Muscle layer of colon (tissue), 2 donors: Measurements from ENCODE around the gene CROCC2.

ENCODE experiments used
- H3K27ac ChIP-seq: one replicate; pipeline ENCODE4 v1.7.0; 2013; ENCODE audit warnings: low read depth, mild to moderate bottlenecking, low read length, moderate library complexity
- H3K27me3 ChIP-seq, 2 donors: one replicate each; pipeline ENCODE4 v1.7.0; 2013; ENCODE audit warnings: low read length in 2 of 2, mild to moderate bottlenecking in 2 of 2; ENCODE audit not compliant: insufficient read depth in 2 of 2, control insufficient read depth in 1 of 2
- H3K36me3 ChIP-seq: one replicate; pipeline ENCODE4 v1.7.0; 2013; ENCODE audit warnings: mild to moderate bottlenecking, low read length; ENCODE audit not compliant: insufficient read depth
- H3K4me1 ChIP-seq: one replicate; pipeline ENCODE4 v1.7.0; 2013; ENCODE audit warnings: mild to moderate bottlenecking, low read length; ENCODE audit not compliant: insufficient read depth
- H3K4me3 ChIP-seq, 2 donors: one replicate each; pipeline ENCODE4 v1.7.0; 2013; ENCODE audit warnings: low read length in 2 of 2, low read depth in 1 of 2, mild to moderate bottlenecking in 1 of 2, moderate library complexity in 1 of 2
- H3K9ac ChIP-seq: one replicate; pipeline ENCODE4 v1.7.0; 2013; ENCODE audit warnings: low read length
- H3K9me3 ChIP-seq: one replicate; pipeline ENCODE4 v1.7.0; 2013; ENCODE audit warnings: mild to moderate bottlenecking, low read length
- donor health status: abdominal sarcoma.
- donor health status: Adenocarcinoma of cecum.

CROCC2 gene

GRCh38 chr2:240989451-240990265, 83.5 kb downstream of the CROCC2 start:
- H3K4me3 ChIP-seq, result no peak overlapping the region
- H3K27me3 ChIP-seq, result peaks cover 0 to 8% of the 10 kb centered on the region in 2 donors
- no peaks in the 10 kb centered on the region for H3K9me3 ChIP-seq
- no peak overlapping the region for H3K9ac ChIP-seq
- no peaks in the 10 kb centered on the region for H3K36me3 ChIP-seq
- peaks cover 17% of the 10 kb centered on the region for H3K4me1 ChIP-seq
- no peak overlapping the region for H3K27ac ChIP-seq

- Histone ChIP-seq H3K4me3 (no peak overlapping the region), H3K36me3 (no peaks in the 10 kb centered on the region), H3K27me3 (peaks cover 0 to 8% of the 10 kb centered on the region in 2 donors), H3K9ac (no peak overlapping the region), H3K27ac (no peak overlapping the region), H3K9me3 (no peaks in the 10 kb centered on the region), H3K4me1 (peaks cover 20% of the 10 kb centered on the region)
Measured at GRCh38 chr2:240990266-240990529, 84.1 kb downstream of the CROCC2 start.

GRCh38 chr2:240990726-240991377, 84.7 kb downstream of the CROCC2 start:
- Histone ChIP-seq H3K27ac (no peak overlapping the region), H3K36me3 (no peaks in the 10 kb centered on the region), H3K27me3 (peaks cover 0 to 4% of the 10 kb centered on the region in 2 donors), H3K4me3 (no peak overlapping the region), H3K9me3 (no peaks in the 10 kb centered on the region), H3K9ac (no peak overlapping the region), H3K4me1 (peaks cover 21% of the 10 kb centered on the region)

GRCh38 chr2:240991378-240992263, 85.5 kb downstream of the CROCC2 start:
- Histone ChIP-seq H3K9ac (no peak overlapping the region), H3K27me3 (no peaks in the 10 kb centered on the region), H3K4me3 (no peak overlapping the region), H3K36me3 (no peaks in the 10 kb centered on the region), H3K4me1 (peaks cover 21% of the 10 kb centered on the region), H3K27ac (no peak overlapping the region), H3K9me3 (no peaks in the 10 kb centered on the region)

- Histone ChIP-seq H3K4me3 (no peak overlapping the region), H3K27me3 (no peaks in the 10 kb centered on the region), H3K27ac (no peak overlapping the region), H3K36me3 (no peaks in the 10 kb centered on the region), H3K9me3 (no peaks in the 10 kb centered on the region), H3K9ac (no peak overlapping the region), H3K4me1 (peaks cover 23% of the 10 kb centered on the region)
Measured at GRCh38 chr2:240992572-240993291, 86.6 kb downstream of the CROCC2 start.

GRCh38 chr2:240993446-240994170, 87.5 kb downstream of the CROCC2 start:
- H3K36me3 ChIP-seq, result no peaks in the 10 kb centered on the region
- H3K4me3 ChIP-seq, result no peak overlapping the region
- H3K9ac ChIP-seq, result no peak overlapping the region
- H3K27me3 ChIP-seq, result no peaks in the 10 kb centered on the region
- no peak overlapping the region for H3K27ac ChIP-seq
- H3K4me1 ChIP-seq, result peaks cover 24% of the 10 kb centered on the region
- no peaks in the 10 kb centered on the region for H3K9me3 ChIP-seq

- Histone ChIP-seq H3K27ac (no peak overlapping the region), H3K4me3 (no peak overlapping the region), H3K27me3 (no peaks in the 10 kb centered on the region), H3K9ac (no peak overlapping the region), H3K9me3 (no peaks in the 10 kb centered on the region), H3K36me3 (no peaks in the 10 kb centered on the region), H3K4me1 (peaks cover 24% of the 10 kb centered on the region)
Measured at GRCh38 chr2:240994171-240994896, 88.2 kb downstream of the CROCC2 start.

GRCh38 chr2:240995041-240996021, 89.2 kb downstream of the CROCC2 start:
- H3K36me3 ChIP-seq, result no peaks in the 10 kb centered on the region
- H3K4me3 ChIP-seq, result no peak overlapping the region
- no peaks in the 10 kb centered on the region for H3K27me3 ChIP-seq
- no peak overlapping the region for H3K9ac ChIP-seq
- H3K4me1 ChIP-seq, result peaks cover 24% of the 10 kb centered on the region
- H3K9me3 ChIP-seq, result no peaks in the 10 kb centered on the region
- no peak overlapping the region for H3K27ac ChIP-seq

- no peak overlapping the region for H3K4me3 ChIP-seq
- no peak overlapping the region for H3K27ac ChIP-seq
- peaks cover 24% of the 10 kb centered on the region for H3K4me1 ChIP-seq
Measured at GRCh38 chr2:240996161-240996833, 90.2 kb downstream of the CROCC2 start.

More at GRCh38 chr2:240996161-240996833, 90.2 kb downstream of the CROCC2 start:
- no peak overlapping the region for H3K9ac ChIP-seq
- no peaks in the 10 kb centered on the region for H3K9me3 ChIP-seq
- H3K36me3 ChIP-seq, result no peaks in the 10 kb centered on the region
- H3K27me3 ChIP-seq, result no peaks in the 10 kb centered on the region
